Common myeloid progenitor, CD34-positive (primary cell): ENCODE results near the gene TIMMDC1.
A peak's percentile ranks its signal among the peaks of the same experiment; 100 is the strongest.
"Not testable (repeated sequence)": the region's sequence is repeated elsewhere in the genome, so short reads cannot be mapped to it uniquely, and the experiment has no call there.

Experiments used
- CTCF ChIA-PET: fragments of 350-600 bp; sonication (Branson Sonifier 250); formaldehyde crosslinking; loops from one replicate; lab custom pipeline; 2021; ENCODE audit warnings: antibody characterized with exemption; lab: Charles Lee
- POLR2A ChIA-PET: fragments of 350-600 bp; sonication (Branson Sonifier 250); formaldehyde crosslinking; loops from one replicate; lab custom pipeline; 2021; ENCODE audit warnings: antibody characterized with exemption; lab: Charles Lee
- DNase-seq, 3 donors: peaks; one replicate each; pipeline versions ENCODE4 v3.0.0 to v3.0.0-alpha.2; 2013
- H3K27ac ChIP-seq, 2 experiments: 1 replicate in 1 of 2; 2 replicates in 1 of 2; pipeline ENCODE4 v1.7.0; 2013; ENCODE audit warnings: inconsistent platforms in 2 of 2, low read length in 2 of 2, mild to moderate bottlenecking in 2 of 2, low read depth in 1 of 2, moderate library complexity in 1 of 2; ENCODE audit not compliant: severe bottlenecking in 2 of 2, insufficient read depth in 1 of 2, poor library complexity in 1 of 2
- H3K27me3 ChIP-seq, 5 experiments: replicated peaks in 2 of 5; 1 replicate in 3 of 5; 2 replicates in 2 of 5; pipeline versions ENCODE4 v1.6.1 to v1.7.0; 2013; ENCODE audit warnings: low read length in 4 of 5, mild to moderate bottlenecking in 2 of 5, moderate library complexity in 2 of 5, inconsistent platforms in 1 of 5; ENCODE audit not compliant: insufficient read depth in 5 of 5, control insufficient read depth in 4 of 5
- H3K36me3 ChIP-seq, 4 experiments: 1 replicate in 2 of 4; 2 replicates in 2 of 4; pipeline versions ENCODE4 v1.6.1 to v1.7.0; 2013; ENCODE audit warnings: low read length in 3 of 4, control low read depth in 1 of 4, mild to moderate bottlenecking in 1 of 4; ENCODE audit not compliant: control insufficient read depth in 4 of 4, insufficient read depth in 4 of 4
- H3K4me1 ChIP-seq, 4 experiments: 1 replicate in 3 of 4; 2 replicates in 1 of 4; pipeline versions ENCODE4 v1.6.1 to v1.7.1; 2013; ENCODE audit warnings: low read length in 3 of 4, mild to moderate bottlenecking in 3 of 4, control low read depth in 1 of 4, inconsistent platforms in 1 of 4, moderate library complexity in 1 of 4; ENCODE audit not compliant: control insufficient read depth in 4 of 4, insufficient read depth in 4 of 4; ENCODE audit errors: control extremely low read depth in 1 of 4
- H3K4me3 ChIP-seq, 7 experiments: 1 replicate in 4 of 7; 2 replicates in 3 of 7; pipeline versions ENCODE4 v1.5.1 to v1.7.0; 2013; ENCODE audit warnings: mild to moderate bottlenecking in 7 of 7, low read length in 6 of 7, moderate library complexity in 6 of 7, inconsistent platforms in 2 of 7, low read depth in 2 of 7, control low read depth in 1 of 7; ENCODE audit not compliant: insufficient read depth in 4 of 7, control insufficient read depth in 1 of 7; ENCODE audit errors: extremely low read depth in 1 of 7
- H3K9me3 ChIP-seq, 5 experiments: 1 replicate in 4 of 5; 2 replicates in 1 of 5; pipeline versions ENCODE4 v1.6.1 to v1.7.1; 2013; ENCODE audit warnings: low read length in 4 of 5, mild to moderate bottlenecking in 2 of 5, inconsistent platforms in 1 of 5, low read depth in 1 of 5, moderate library complexity in 1 of 5; ENCODE audit not compliant: control insufficient read depth in 4 of 5, insufficient read depth in 2 of 5; ENCODE audit errors: control extremely low read depth in 1 of 5
- WGBS: methylation state at CpG from one replicate; pipeline ENCODE4 v1.1.5; 2013; ENCODE audit not compliant: insufficient coverage; 5-methylcytosine and 5-hydroxymethylcytosine counted together

The TIMMDC1 gene

GRCh38 chr3:119552928-119553327 is 54.6 kb downstream of the TIMMDC1 start:
- DNase-seq, H3K36me3 ChIP-seq, CTCF ChIA-PET, POLR2A ChIA-PET, H3K27me3 ChIP-seq, H3K27ac ChIP-seq, H3K9me3 ChIP-seq, H3K4me3 ChIP-seq: not testable (repeated sequence)
- H3K4me1 ChIP-seq, result peaks cover 0 to 23% (median 17%) of the 10 kb centered on the region in 4 experiments
- WGBS, result 100% methylated on average over 4 of the region's 6 CpGs

- no peaks in the 10 kb centered on the region for H3K27me3 ChIP-seq
- WGBS, result 91% methylated on average over 3 of the region's 5 CpGs
- CTCF ChIA-PET, result interaction anchor here (0.6 kb wide), 1 partner anchor 32 kb away, joined by 4 read pairs; no protein-coding TSS in a partner anchor
- peaks cover 0 to 24% (median 17%) of the 10 kb centered on the region in 4 experiments for H3K4me1 ChIP-seq
- DNase-seq, result no peak
- POLR2A ChIA-PET, result no interaction called here
- no peak overlapping the region for H3K27ac ChIP-seq
- no peak overlapping the region for H3K4me3 ChIP-seq
- no peaks in the 10 kb centered on the region for H3K36me3 ChIP-seq
- no peaks in the 10 kb centered on the region for H3K9me3 ChIP-seq
These were observed 55.6 kb downstream of the TIMMDC1 start for GRCh38 chr3:119553823-119554415.

DNA sequence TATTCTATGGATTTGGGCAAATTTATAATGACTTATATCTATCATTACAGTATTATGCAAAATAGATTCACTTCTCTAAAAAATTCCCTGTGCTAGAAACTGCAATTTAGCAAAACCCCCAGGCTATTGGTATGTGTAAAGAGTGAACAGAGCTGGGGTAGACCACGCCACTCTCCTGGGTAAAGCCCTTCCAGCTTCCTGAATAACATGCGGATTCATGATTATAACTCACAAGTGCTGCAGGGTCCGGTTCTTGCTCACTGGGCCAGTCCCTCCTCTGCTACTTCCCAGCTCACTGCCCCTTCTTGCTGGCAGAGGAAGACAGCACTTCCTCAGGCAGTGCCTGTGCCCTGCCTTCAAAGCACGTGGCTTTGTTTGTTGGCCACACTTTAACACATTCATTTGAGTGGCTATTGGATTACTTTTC is 57.0 kb downstream of the TIMMDC1 start:
- Histone ChIP-seq H3K4me1 (peaks cover 0 to 36% (median 24%) of the 10 kb centered on the region in 4 experiments), H3K27ac (no peak overlapping the region), H3K9me3 (no peaks in the 10 kb centered on the region), H3K4me3 (no peak overlapping the region), H3K27me3 (no peaks in the 10 kb centered on the region), H3K36me3 (no peaks in the 10 kb centered on the region)
- ChIA-PET POLR2A (interaction anchor here (0.7 kb wide), 1 partner anchor 14 kb away, joined by 3 read pairs; no protein-coding TSS in a partner anchor), CTCF (interaction anchor here (1.2 kb wide), 1 partner anchor 51 kb away, joined by 3 read pairs; no protein-coding TSS in a partner anchor)
- peak in 2 of 3 donors; percentile 28 to 30 for DNase-seq
- WGBS, result 14% methylated on average over 4 of the region's 4 CpGs

GRCh38 chr3:119555929-119556328 is 57.6 kb downstream of the TIMMDC1 start:
- POLR2A ChIA-PET, result interaction anchor here (0.6 kb wide), 1 partner anchor 9 kb away, joined by 7 read pairs; no protein-coding TSS in a partner anchor
- CTCF ChIA-PET, result interaction anchor here (1.2 to 1.4 kb wide), 2 partner anchors 32 to 51 kb away, joined by 3 read pairs; no protein-coding TSS in a partner anchor
- WGBS, result 100% methylated on average over 1 of the region's 1 CpG
- Histone ChIP-seq H3K9me3 (no peaks in the 10 kb centered on the region), H3K4me1 (peaks cover 0 to 36% (median 24%) of the 10 kb centered on the region in 4 experiments), H3K27me3 (no peaks in the 10 kb centered on the region), H3K27ac (no peak overlapping the region), H3K36me3 (no peaks in the 10 kb centered on the region), H3K4me3 (no peak overlapping the region)
- DNase-seq, result no peak

DNA sequence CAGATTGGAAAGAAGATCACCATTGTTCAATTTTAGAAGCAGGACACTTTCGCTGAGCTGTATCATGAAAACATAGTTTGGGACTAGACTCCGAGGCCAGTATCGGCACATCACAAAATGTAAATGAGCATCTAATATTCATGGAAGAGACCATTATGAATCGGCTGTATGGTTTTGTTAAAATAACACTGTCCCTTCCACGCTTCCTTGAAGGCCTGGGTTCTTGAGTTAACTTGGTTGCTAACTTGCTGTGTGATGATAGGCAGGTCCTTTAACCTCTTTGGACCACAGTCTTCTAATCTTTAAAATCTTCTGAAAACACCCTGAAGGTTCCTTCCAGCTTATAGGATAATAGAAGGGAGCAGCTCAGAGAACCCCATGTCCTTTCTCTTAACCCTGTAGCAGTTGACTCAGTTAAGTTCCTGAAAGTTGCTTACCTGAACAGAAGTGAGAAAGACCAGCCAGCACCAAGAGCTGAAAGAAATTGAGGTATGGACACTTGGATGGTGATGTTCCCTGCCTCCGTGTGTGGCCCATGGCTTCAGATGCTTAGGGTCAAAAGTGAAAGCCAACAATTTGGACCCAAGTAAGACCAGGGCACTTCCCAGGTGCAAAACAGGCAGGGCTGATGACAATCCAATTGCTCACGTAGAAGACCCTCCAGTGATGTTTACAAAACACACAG is 59.0 kb downstream of the TIMMDC1 start:
- Histone ChIP-seq H3K4me3 (no peak overlapping the region), H3K27ac (no peak overlapping the region), H3K36me3 (no peaks in the 10 kb centered on the region), H3K4me1 (peaks cover 0 to 36% (median 26%) of the 10 kb centered on the region in 4 experiments), H3K27me3 (no peaks in the 10 kb centered on the region), H3K9me3 (no peaks in the 10 kb centered on the region)
- ChIA-PET CTCF (interaction anchor here (0.9 to 1.4 kb wide), 5 partner anchors 10 to 43 kb away, joined by 3 to 8 read pairs (median 3); no protein-coding TSS in a partner anchor), POLR2A (no interaction called here)
- DNase-seq, result no peak
- WGBS, result 95% methylated on average over 7 of the region's 7 CpGs

- no peaks in the 10 kb centered on the region for H3K36me3 ChIP-seq
- no peaks in the 10 kb centered on the region for H3K9me3 ChIP-seq
- ChIA-PET POLR2A (no interaction called here), CTCF (interaction anchor here (0.9 to 1.4 kb wide), 4 partner anchors 9 to 42 kb away, joined by 3 to 8 read pairs (median 3); no protein-coding TSS in a partner anchor)
- H3K4me3 ChIP-seq, result no peak overlapping the region
- no peaks in the 10 kb centered on the region for H3K27me3 ChIP-seq
- no peak overlapping the region for H3K27ac ChIP-seq
- peaks cover 0 to 36% (median 29%) of the 10 kb centered on the region in 4 experiments for H3K4me1 ChIP-seq
- WGBS, result 60% methylated on average over 3 of the region's 3 CpGs
- no peak for DNase-seq
These were observed 59.5 kb downstream of the TIMMDC1 start for GRCh38 chr3:119557877-119558269.
